B cell (primary cell): ENCODE results near the gene LSM14A. TPM values are rescaled to one million over a fixed set of nuclear protein-coding genes. Genes with fewer than 3 reads are reported as not detected.

Experiments
- ATAC-seq: fragments of 200-7000 bp; cut with Tn5 transposase; one replicate; pipeline ENCODE4 v1.10.0; 2021; ENCODE audit warnings: low read depth, mild to moderate bottlenecking, moderate number of reproducible peaks, moderate library complexity
- CTCF ChIA-PET: fragments of 350-600 bp; sonication (Branson Sonifier 250); formaldehyde crosslinking; loops from one replicate; lab custom pipeline; 2021; ENCODE audit warnings: antibody characterized with exemption, inconsistent platforms; lab: Charles Lee
- POLR2A ChIA-PET: fragments of 350-600 bp; sonication (Branson Sonifier 250); formaldehyde crosslinking; loops from one replicate; lab custom pipeline; 2021; ENCODE audit warnings: antibody characterized with exemption; lab: Charles Lee
- DNase-seq: peaks from one replicate; pipeline ENCODE4 v3.0.0; 2013
- H2AFZ ChIP-seq: 2 replicates; pipeline ENCODE4 v1.6.1; 2012; ENCODE audit warnings: mild to moderate bottlenecking, low read depth, low read length; ENCODE audit not compliant: insufficient read depth, poor library complexity, severe bottlenecking
- H3K27ac ChIP-seq, 2 donors: 1 replicate in 1 of 2; 2 replicates in 1 of 2; pipeline ENCODE4 v1.5.1; 2012 to 2013; ENCODE audit warnings: low read length in 2 of 2, mild to moderate bottlenecking in 2 of 2, moderate library complexity in 1 of 2
- H3K27me3 ChIP-seq, 4 experiments: fragments of 200-600 bp in 1 of 4; sonication (generic) in 1 of 4; replicated peaks in 1 of 4; 1 replicate in 2 of 4; 2 replicates in 2 of 4; pipeline versions ENCODE4 v1.6.1 to v1.7.0; 2013 to 2016; ENCODE audit warnings: low read length in 3 of 4, mild to moderate bottlenecking in 2 of 4, mixed read lengths in 1 of 4, moderate library complexity in 1 of 4; ENCODE audit not compliant: insufficient read depth in 4 of 4, control insufficient read depth in 3 of 4; ENCODE audit errors: control extremely low read depth in 1 of 4
- H3K36me3 ChIP-seq, 2 experiments: replicated peaks in 1 of 2; 1 replicate in 1 of 2; 2 replicates in 1 of 2; pipeline versions ENCODE4 v1.6.1 to v1.7.1; 2013; ENCODE audit warnings: low read length in 1 of 2; ENCODE audit not compliant: insufficient read depth in 2 of 2, control insufficient read depth in 1 of 2; ENCODE audit errors: control extremely low read depth in 1 of 2, extremely low read depth in 1 of 2
- H3K4me1 ChIP-seq, 2 donors: fragments of 200-600 bp in 1 of 2; sonication (generic) in 1 of 2; 1 replicate in 1 of 2; 2 replicates in 1 of 2; pipeline versions ENCODE4 v1.5.1 to v1.6.1; 2013 to 2017; ENCODE audit warnings: low read length in 2 of 2; ENCODE audit not compliant: control insufficient read depth in 2 of 2, insufficient read depth in 2 of 2
- H3K4me2 ChIP-seq: replicated peaks from 2 replicates; pipeline ENCODE3; 2012; ENCODE audit warnings: mild to moderate bottlenecking, low read depth, low read length; ENCODE audit not compliant: poor library complexity, severe bottlenecking
- H3K4me3 ChIP-seq, 5 experiments: fragments of 200-600 bp in 1 of 5; sonication (generic) in 1 of 5; 1 replicate in 3 of 5; 2 replicates in 2 of 5; pipeline versions ENCODE4 v1.5.1 to v1.7.0; 2011 to 2016; ENCODE audit warnings: low read length in 4 of 5, mild to moderate bottlenecking in 4 of 5, low read depth in 2 of 5, control low read depth in 1 of 5, moderate library complexity in 1 of 5; ENCODE audit not compliant: insufficient read depth in 1 of 5; ENCODE audit errors: control extremely low read depth in 1 of 5, extremely low read depth in 1 of 5
- H3K79me2 ChIP-seq: fragments of 200-600 bp; sonication (generic); one replicate; pipeline ENCODE4 v1.6.0; 2016; ENCODE audit warnings: low read length; ENCODE audit not compliant: control insufficient read depth, insufficient read depth
- H3K9ac ChIP-seq: fragments of 200-600 bp; sonication (generic); 2 replicates; pipeline ENCODE4 v1.6.1; 2017; ENCODE audit warnings: mild to moderate bottlenecking, low read length, moderate library complexity
- H3K9me3 ChIP-seq, 3 donors: one replicate each; pipeline versions ENCODE4 v1.6.1 to v1.7.1; 2013; ENCODE audit warnings: low read length in 2 of 3; ENCODE audit not compliant: control insufficient read depth in 2 of 3, insufficient read depth in 1 of 3; ENCODE audit errors: control extremely low read depth in 1 of 3
- H4K20me1 ChIP-seq: 2 replicates; pipeline ENCODE4 v1.6.0; 2012; ENCODE audit warnings: mild to moderate bottlenecking, low read length; ENCODE audit not compliant: insufficient read depth, control insufficient read depth, poor library complexity, severe bottlenecking
- H3K27ac Mint-ChIP-seq: one replicate; pipeline ENCODE4 v1.8.0; 2021; ENCODE audit warnings: mixed read lengths
- H3K27me3 Mint-ChIP-seq: one replicate; pipeline ENCODE4 v1.8.0; 2021; ENCODE audit warnings: mixed read lengths
- H3K4me1 Mint-ChIP-seq: one replicate; pipeline ENCODE4 v1.8.0; 2021; ENCODE audit warnings: mixed read lengths
- H3K4me3 Mint-ChIP-seq: one replicate; pipeline ENCODE4 v1.8.0; 2021; ENCODE audit warnings: mixed read lengths
- H3K9me3 Mint-ChIP-seq: one replicate; pipeline ENCODE4 v1.8.0; 2022; ENCODE audit warnings: mixed read lengths; ENCODE audit not compliant: insufficient read depth
- EZH2 ChIP-seq: IDR thresholded peaks from 2 replicates; pipeline ENCODE4 v1.6.1; 2012; ENCODE audit warnings: borderline replicate concordance, low read depth, mild to moderate bottlenecking, moderate library complexity, low read length; ENCODE audit not compliant: insufficient read depth, poor library complexity, severe bottlenecking
- WGBS: methylation state at CpG from one replicate; pipeline ENCODE4 v1.1.5; 2013; ENCODE audit warnings: missing lambda C conversion rate; ENCODE audit not compliant: insufficient coverage; 5-methylcytosine and 5-hydroxymethylcytosine counted together
- intact Hi-C: fragments of 100-400 bp; cut with micrococcal nuclease; formaldehyde crosslinking; loops from one replicate; pipeline ENCODE4 v1.10.0; 2022
- polyA plus RNA-seq: library from polyadenylated mRNA; depleted of rRNA; stranded (reverse); fragments of >200 nt; gene quantifications from 2 replicates; pipeline ENCODE4 v1.2.3, GENCODE V29; 2012
- total RNA-seq, 2 donors: library from RNA; stranded (reverse); fragments of 120-200 nt in 1 of 2; gene quantifications; 1 replicate in 1 of 2; 2 replicates in 1 of 2; pipeline versions ENCODE4 v1.2.3 to v1.2.4, GENCODE V29; 2013 to 2022
- TF ChIP-seq, protein P1 (sequence below): fragments of 200-600 bp; IDR thresholded peaks from one replicate; pipeline ENCODE4 v1.8.0; 2022; ENCODE audit warnings: antibody characterized with exemption, mild to moderate bottlenecking

Gene LSM14A
- total and polyA plus RNA-seq, 2 donors (not counting 1 experiment from before 2014, with no cell fraction given) = 90.7 to 163 TPM

DNA sequence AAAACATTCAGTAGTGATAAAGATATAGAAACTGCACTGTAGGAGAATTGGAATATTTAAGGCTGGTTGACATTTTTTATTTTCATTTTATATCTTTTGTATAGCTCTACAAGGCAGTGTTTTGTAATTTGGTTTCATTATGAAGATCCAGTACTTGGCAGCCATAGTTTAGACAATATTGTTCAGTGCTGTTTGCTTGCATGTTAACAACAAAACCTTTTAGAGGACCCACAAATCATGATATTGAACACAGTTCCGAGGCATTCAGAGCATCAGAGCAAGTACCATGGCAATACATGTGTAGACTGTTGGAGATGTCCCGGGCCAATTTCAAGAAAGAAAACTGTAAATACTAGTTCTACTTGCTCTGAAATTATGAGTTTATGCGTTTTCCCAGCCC is 56.5 kb downstream of the LSM14A start:
- Mint-ChIP-seq H3K4me1 (peaks cover 19% of the 10 kb centered on the region), H3K27me3 (no peaks in the 10 kb centered on the region), H3K9me3 (no peaks in the 10 kb centered on the region), H3K27ac (no peak overlapping the region), H3K4me3 (no peak overlapping the region)
- DNase-seq (no peak), ATAC-seq (no peak)
- 100% methylated on average over 1 of the region's 3 CpGs for WGBS
- Histone ChIP-seq H3K4me2 (no peak overlapping the region), H3K4me1 (peaks cover 0 to 8% of the 10 kb centered on the region in 2 donors), H3K79me2 (peaks cover 7% of the 10 kb centered on the region), H3K27me3 (no peaks in the 10 kb centered on the region), H2AFZ (no peak overlapping the region), H3K36me3 (peaks cover 1 to 65% of the 10 kb centered on the region in 2 experiments), H3K4me3 (no peak overlapping the region), H4K20me1 (peaks cover 22% of the 10 kb centered on the region), H3K9ac (no peak overlapping the region), H3K9me3 (no peaks in the 10 kb centered on the region), H3K27ac (no peak overlapping the region)
- intact Hi-C loops = no loop called here
- ChIA-PET POLR2A (no interaction called here), CTCF (no interaction called here)
- TF ChIP-seq, protein P1, sequence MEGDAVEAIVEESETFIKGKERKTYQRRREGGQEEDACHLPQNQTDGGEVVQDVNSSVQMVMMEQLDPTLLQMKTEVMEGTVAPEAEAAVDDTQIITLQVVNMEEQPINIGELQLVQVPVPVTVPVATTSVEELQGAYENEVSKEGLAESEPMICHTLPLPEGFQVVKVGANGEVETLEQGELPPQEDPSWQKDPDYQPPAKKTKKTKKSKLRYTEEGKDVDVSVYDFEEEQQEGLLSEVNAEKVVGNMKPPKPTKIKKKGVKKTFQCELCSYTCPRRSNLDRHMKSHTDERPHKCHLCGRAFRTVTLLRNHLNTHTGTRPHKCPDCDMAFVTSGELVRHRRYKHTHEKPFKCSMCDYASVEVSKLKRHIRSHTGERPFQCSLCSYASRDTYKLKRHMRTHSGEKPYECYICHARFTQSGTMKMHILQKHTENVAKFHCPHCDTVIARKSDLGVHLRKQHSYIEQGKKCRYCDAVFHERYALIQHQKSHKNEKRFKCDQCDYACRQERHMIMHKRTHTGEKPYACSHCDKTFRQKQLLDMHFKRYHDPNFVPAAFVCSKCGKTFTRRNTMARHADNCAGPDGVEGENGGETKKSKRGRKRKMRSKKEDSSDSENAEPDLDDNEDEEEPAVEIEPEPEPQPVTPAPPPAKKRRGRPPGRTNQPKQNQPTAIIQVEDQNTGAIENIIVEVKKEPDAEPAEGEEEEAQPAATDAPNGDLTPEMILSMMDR = no peak
- no peak for TF ChIP-seq EZH2

DNA sequence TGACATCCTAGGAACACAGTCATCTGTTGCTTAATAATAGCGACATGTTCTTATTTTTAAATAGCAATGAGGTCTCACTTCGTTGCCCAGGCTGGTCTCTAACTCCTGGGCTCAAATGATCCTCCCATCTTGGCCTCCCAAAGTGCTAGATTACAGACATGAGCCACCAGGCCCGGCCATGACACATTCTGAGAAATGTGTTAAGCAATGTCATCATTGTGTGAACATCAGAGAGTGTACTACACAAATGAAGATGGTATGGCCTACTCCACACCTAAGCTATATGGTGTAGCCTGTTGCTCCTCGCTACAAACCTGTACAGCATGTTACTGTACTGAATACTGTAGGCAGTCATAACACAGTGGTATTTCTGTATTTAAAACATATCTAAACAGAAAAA is 57.4 kb downstream of the LSM14A start:
- no peak overlapping the region for H2AFZ ChIP-seq
- peaks cover 1 to 58% of the 10 kb centered on the region in 2 experiments for H3K36me3 ChIP-seq
- Mint-ChIP-seq H3K9me3 (no peaks in the 10 kb centered on the region), H3K27me3 (no peaks in the 10 kb centered on the region), H3K4me1 (peaks cover 19% of the 10 kb centered on the region), H3K4me3 (no peak overlapping the region), H3K27ac (no peak overlapping the region)
- no peaks in the 10 kb centered on the region for H3K27me3 ChIP-seq
- no peak for TF ChIP-seq EZH2
- TF ChIP-seq, protein P1 = no peak
- 100% methylated on average over 2 of the region's 4 CpGs for WGBS
- peaks cover 21% of the 10 kb centered on the region for H4K20me1 ChIP-seq
- H3K9ac ChIP-seq = no peak overlapping the region
- H3K27ac ChIP-seq = no peak overlapping the region
- ChIA-PET CTCF (no interaction called here), POLR2A (no interaction called here)
- H3K4me1 ChIP-seq = peaks cover 0 to 8% of the 10 kb centered on the region in 2 donors
- no peak overlapping the region for H3K4me3 ChIP-seq
- H3K79me2 ChIP-seq = peaks cover 6% of the 10 kb centered on the region
- ATAC-seq (no peak), DNase-seq (no peak)
- H3K9me3 ChIP-seq = no peaks in the 10 kb centered on the region
- no peak overlapping the region for H3K4me2 ChIP-seq
- intact Hi-C loops = no loop called here
